ENCODE data around the gene ADAM8. TPM values are rescaled to one million over a fixed set of nuclear protein-coding genes. Genes with fewer than 3 reads are reported as not detected.

The ADAM8 gene
- total RNA-seq, 2 donors from 2014 or later: 3.4 to 4.6 TPM

DNA sequence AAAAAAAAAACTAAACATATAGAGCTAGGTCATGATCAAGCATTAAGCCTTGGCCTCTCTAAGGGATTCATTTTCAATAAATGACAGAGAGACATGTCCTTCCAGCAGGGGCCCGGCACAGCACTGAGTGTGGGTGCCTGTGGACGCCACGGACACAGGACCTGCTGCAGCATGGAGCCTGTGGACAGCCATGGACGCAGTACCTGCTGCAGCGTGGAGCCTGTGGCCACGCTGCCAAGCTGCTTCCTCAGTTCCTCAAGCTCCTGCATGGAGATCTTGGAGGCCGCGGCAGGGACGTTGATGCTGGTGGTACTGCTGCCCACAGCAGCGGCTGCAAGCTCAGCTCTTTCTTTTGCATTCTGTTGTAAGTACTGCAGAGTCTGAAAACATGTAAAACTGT lies 22.6 kb upstream of the ADAM8 start:
- ATAC-seq (no peak), DNase-seq (no peak)
- intact Hi-C loops (cut with DNase I): no loop called here
- WGBS, 2 donors: 83 to 100% methylated on average over 3 to 10 of the region's 10 CpGs
- TF ChIP-seq POLR2A (IDR thresholded peaks at IDR 0.05): no peak
- TF ChIP-seq, protein P1, sequence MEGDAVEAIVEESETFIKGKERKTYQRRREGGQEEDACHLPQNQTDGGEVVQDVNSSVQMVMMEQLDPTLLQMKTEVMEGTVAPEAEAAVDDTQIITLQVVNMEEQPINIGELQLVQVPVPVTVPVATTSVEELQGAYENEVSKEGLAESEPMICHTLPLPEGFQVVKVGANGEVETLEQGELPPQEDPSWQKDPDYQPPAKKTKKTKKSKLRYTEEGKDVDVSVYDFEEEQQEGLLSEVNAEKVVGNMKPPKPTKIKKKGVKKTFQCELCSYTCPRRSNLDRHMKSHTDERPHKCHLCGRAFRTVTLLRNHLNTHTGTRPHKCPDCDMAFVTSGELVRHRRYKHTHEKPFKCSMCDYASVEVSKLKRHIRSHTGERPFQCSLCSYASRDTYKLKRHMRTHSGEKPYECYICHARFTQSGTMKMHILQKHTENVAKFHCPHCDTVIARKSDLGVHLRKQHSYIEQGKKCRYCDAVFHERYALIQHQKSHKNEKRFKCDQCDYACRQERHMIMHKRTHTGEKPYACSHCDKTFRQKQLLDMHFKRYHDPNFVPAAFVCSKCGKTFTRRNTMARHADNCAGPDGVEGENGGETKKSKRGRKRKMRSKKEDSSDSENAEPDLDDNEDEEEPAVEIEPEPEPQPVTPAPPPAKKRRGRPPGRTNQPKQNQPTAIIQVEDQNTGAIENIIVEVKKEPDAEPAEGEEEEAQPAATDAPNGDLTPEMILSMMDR (IDR thresholded peaks at IDR 0.05): no peak
- Histone ChIP-seq H3K9me3 (no peaks in the 10 kb centered on the region), H3K27ac (no peak overlapping the region), H3K4me3 (no peak overlapping the region), H3K4me1 (no peaks in the 10 kb centered on the region), H3K27me3 (no peaks in the 10 kb centered on the region), H3K36me3 (replicated peaks in 1 of 2; ENCODE audit: insufficient read depth in 1 of 2, low read depth in 2 of 2) (peaks cover 6 to 55% of the 10 kb centered on the region in 2 donors)

DNA sequence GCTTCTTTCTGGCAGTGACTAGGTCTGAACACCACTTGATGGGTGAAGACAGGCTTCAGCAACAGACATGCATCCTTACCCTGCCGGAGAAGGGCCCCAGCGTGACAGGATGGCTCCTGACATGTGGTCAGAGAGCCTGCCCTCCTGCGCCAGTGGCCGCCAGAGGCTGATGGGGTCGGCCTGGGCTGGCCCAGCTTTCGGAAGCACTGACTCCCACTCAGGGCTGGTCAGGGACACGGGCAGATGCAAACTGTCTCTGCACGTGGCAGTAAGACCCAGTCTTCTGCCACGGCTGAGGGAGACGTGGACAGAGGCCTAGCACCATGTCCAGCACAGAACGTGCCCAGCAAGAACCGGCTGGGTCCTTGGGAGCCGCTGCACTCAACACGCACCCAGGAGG lies 21.8 kb upstream of the ADAM8 start:
- intact Hi-C loops (cut with DNase I): no loop called here
- Histone ChIP-seq H3K9me3 (no peaks in the 10 kb centered on the region), H3K27ac (no peak overlapping the region), H3K4me1 (no peaks in the 10 kb centered on the region), H3K4me3 (no peak overlapping the region), H3K36me3 (replicated peaks in 1 of 2; ENCODE audit: insufficient read depth in 1 of 2, low read depth in 2 of 2) (peaks cover 6 to 56% of the 10 kb centered on the region in 2 donors), H3K27me3 (no peaks in the 10 kb centered on the region)
- no peak for DNase-seq
- WGBS, 2 donors: 90 to 98% methylated on average over 6 to 14 of the region's 14 CpGs
- no peak for TF ChIP-seq POLR2A (IDR thresholded peaks at IDR 0.05)
- TF ChIP-seq, protein P1 (IDR thresholded peaks at IDR 0.05): no peak
- no peak for ATAC-seq

DNA sequence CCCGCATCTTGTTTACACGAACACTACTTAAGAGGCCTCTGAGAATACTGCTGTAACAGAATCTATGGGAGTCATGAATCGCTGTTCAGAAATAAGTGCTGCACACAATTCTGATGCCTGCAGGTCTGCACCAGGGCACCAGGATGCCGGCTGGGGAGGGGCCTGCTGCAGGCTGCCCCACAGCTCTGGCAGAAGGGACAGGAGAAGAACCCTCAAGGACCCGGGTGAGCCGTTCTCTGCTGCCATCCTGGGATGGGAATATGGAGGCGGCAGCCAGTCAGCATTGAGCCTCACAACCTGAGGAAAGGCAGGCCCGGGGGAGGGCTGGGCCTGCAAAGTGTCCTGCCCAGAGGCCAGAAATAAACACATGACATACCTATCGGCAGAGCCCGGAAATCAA lies 20.8 kb upstream of the ADAM8 start:
- H3K27ac ChIP-seq: no peak overlapping the region
- 85 to 94% methylated on average over 4 to 10 of the region's 10 CpGs for WGBS, 2 donors
- H3K4me3 ChIP-seq: no peak overlapping the region
- intact Hi-C loops (cut with DNase I): no loop called here
- H3K36me3 ChIP-seq (replicated peaks in 1 of 2; ENCODE audit: insufficient read depth in 1 of 2, low read depth in 2 of 2): peaks cover 6 to 65% of the 10 kb centered on the region in 2 donors
- DNase-seq (no peak), ATAC-seq (no peak)
- no peaks in the 10 kb centered on the region for H3K4me1 ChIP-seq
- H3K27me3 ChIP-seq: no peaks in the 10 kb centered on the region
- H3K9me3 ChIP-seq: no peaks in the 10 kb centered on the region
- TF ChIP-seq, protein P1 (IDR thresholded peaks at IDR 0.05): no peak
- TF ChIP-seq POLR2A (IDR thresholded peaks at IDR 0.05): no peak

GRCh38 chr10:133295426-133296320 lies 19.0 kb upstream of the ADAM8 start:
- no peak for TF ChIP-seq POLR2A (IDR thresholded peaks at IDR 0.05)
- TF ChIP-seq, protein P1 (IDR thresholded peaks at IDR 0.05): no peak
- no peaks in the 10 kb centered on the region for H3K27me3 ChIP-seq
- H3K36me3 ChIP-seq (replicated peaks in 1 of 2; ENCODE audit: insufficient read depth in 1 of 2, low read depth in 2 of 2): peaks cover under 1 to 62% of the 10 kb centered on the region in 2 donors
- no peak overlapping the region for H3K4me3 ChIP-seq
- no peaks in the 10 kb centered on the region for H3K4me1 ChIP-seq
- 90 to 94% methylated on average over 37 to 41 of the region's 42 CpGs for WGBS, 2 donors
- H3K9me3 ChIP-seq: no peaks in the 10 kb centered on the region
- ATAC-seq: no peak
- H3K27ac ChIP-seq: no peak overlapping the region
- intact Hi-C loops (cut with DNase I): no loop called here
- DNase-seq: no peak

All from body of pancreas (tissue), 4 donors.